Activated CD8-positive, alpha-beta memory T cell treated with anti-CD3 and anti-CD28 coated beads, Interleukin-2, amount 50 U/mL, for 24 hours (primary cell): Measurements from ENCODE around the gene MFSD6L.
"Not testable (repeated sequence)": the region's sequence is repeated elsewhere in the genome, so short reads cannot be mapped to it uniquely, and the experiment has no call there.

Experiments used
- DNase-seq: peaks from one replicate; pipeline ENCODE4 v3.0.0-alpha.2; 2020; ENCODE audit errors: extremely low read depth

The MFSD6L gene

DNA sequence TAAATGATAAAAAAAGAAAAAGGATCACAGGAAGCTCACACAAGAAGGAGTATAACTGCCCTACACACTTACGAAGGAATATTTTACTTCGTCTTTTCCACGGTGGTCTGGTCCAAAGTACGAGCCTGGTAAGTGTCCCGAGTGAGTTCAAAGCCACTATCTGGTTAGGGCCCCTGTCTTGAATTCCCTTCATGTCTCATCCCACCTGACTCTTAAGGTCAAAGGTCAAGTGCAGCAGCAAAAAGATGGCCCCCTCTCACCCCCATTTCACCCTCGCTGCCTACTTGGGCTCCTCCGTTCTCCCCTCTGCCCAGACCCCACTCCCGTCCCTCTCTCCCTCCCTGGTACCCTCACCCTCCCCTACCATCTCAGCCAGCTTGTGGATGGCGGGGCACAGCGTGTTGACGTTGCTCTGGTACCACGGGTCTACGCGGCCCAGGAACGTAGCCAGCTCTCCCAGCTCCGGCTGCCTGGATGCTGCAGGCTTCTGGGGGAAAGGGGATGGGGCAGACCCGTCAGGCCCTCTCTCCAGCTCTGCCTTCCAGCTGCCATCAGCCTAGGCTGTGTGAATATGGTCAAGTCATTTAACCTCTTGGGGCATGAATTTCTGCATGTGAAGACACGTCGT, 27.8 kb upstream of the MFSD6L start:
- DNase-seq: no peak

DNA sequence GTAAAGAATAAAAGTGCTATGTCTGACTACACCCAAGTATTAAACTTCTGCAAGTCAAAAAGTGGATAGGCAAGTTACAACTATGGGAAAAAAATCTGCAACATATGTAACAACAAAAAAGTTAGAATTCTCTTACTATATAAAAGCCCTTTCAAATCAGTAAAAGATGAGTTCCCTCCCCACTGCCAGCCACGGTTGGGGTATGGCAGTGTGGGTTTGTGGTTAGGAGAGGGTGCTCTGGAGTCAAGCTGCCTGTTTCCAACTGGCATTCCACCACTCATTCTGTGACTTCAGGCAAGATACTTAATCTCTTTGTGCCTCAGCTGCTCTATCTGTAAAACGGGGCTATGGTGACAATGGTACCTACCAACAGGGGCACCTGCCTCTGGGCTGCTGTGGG, 26.6 kb upstream of the MFSD6L start:
- no peak for DNase-seq

DNA sequence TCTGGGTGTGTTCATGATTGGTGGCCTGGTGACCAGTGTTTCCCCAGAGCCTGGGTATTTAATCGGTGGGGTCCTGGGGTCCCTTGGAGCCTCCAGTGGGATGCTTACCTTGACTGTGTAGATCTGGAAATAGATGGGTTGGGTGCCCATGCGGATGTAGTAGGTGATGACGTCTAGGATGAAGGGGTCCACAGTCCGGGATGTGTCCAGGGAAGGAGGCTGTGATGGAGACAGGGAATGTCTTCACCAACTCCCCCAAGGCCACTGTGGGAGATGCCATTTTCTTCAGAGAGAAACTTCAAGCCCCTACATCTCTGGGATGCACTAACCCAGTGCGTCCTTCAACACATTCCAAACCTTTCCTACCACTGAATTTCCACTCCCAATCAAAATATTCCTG, 24.1 kb upstream of the MFSD6L start:
- no peak for DNase-seq

DNA sequence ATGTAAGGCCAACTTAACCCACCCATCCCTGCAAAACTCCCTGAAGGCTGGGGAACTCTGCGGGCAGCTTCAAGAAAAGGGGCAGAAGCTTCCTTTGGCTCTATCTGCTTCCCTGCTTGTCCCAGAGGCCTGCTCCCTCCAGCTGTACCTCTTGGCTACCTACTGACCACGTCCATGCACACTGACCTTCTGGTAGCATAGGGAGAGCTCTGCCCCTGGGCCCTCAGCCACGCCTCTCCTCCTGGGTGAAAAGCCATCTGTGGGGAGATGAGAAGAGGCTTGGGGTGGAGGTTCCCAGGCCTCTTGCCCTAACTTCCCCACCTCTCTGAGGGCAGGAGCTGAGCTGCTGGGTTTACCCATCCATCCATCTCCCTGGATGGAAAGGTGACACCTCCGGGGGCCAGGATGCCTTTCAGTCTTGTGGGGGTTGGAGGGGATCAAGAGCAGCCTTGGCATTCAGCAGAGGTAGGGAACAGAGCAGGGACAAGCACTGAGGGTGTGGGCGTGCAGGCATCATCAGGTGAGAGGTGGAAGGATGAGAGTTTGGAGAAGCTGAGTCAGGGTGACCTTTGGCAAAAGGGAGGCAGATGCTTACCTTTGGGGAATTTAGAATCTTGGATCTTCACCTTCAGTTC, 23.4 kb upstream of the MFSD6L start:
- DNase-seq: no peak

DNA sequence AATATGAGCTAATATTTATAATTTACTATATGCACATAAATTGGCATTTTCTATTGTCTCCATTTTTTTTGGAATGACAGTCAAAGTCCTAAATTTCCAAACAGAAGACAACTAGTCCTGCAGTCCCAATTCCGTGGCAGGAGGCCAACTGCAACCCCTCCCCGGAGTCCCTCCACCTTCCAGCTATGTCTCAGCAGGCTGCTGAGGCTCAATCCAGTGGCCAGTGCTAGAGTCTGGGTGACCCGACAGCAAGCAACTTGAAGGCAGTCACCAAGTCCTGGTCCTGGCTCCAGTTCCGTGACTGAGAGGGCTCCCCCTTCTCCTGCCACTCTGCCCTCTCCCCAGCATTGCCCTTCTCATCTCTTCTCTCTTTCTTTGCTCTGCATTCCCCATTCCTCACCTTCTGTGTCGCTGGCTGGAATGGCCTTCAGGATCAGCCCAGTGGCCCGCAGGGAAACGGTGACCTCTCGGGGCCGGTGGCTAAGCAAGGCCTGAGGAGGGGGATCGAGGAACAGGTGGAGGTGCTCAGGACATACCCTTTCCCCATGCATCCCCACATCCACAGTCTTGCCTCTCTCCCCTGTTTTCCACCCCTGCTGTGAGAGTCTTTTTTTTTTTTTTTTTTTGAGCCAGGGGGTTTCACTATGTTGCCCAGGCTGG, 22.4 kb upstream of the MFSD6L start:
- no peak for DNase-seq

DNA sequence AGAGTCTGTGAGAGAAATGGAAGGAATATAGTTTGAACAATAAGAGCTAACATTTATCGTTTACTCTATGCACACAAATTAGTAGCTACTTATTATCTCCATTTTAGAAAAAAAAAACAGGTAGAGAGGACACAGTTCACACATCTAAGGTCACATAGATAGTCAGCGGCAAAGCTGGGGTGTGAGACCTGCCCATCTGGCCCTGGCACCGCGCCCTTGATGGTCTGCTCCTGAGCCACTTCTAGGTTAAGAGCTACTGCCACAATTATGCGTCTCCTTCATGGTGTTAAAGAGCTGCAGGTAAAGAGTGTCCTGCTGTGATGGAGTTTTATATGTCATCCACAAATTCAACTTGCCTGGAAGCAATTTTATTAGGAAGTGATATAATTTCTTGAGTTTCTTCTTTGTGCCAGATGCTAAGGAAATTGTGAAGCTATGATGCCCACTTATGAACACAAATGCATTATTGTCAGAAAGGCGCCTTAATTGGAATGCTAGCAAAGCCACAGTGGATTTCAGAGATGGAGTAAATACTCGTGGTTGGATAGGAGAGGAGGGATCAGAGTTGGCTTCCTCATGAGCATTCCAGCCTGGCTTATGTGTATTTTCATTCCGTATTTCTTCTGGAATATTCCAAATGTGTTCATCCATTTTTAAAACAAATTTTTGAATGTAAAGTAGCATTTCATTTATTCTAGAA, 21.3 kb upstream of the MFSD6L start:
- DNase-seq: no peak

DNA sequence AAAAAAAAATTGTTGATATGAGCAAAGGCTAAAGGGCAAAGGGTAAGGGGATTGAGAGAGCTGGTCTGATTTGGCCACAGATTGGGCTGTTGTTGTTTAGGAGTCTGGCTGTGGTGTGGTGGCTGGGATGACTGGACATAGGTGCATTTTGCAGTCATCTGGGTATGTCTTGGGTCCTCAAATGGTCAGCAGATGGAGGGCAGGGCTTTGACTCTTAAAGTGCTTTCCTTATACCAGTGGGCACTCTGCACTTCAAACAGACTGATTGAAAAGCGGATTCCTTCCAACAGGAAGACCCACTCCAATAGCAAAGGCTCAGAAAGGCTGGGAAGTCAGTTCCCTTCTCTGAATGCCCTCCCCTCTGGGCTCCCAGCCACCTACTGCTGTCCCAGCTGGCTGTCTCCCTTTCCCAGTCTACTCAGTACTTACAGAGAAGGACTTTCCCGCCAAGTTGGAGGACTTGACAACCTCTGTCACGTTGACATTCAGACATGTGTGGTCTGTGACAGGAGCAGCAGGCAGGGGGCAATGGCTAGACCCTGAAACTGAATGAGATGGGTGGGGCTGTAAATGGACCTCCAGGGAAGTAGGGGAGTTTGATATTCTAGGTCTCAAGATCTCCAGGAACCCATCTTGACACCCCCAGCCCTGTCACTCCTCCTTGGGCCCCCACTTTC, 19.6 kb upstream of the MFSD6L start:
- no peak for DNase-seq

DNA sequence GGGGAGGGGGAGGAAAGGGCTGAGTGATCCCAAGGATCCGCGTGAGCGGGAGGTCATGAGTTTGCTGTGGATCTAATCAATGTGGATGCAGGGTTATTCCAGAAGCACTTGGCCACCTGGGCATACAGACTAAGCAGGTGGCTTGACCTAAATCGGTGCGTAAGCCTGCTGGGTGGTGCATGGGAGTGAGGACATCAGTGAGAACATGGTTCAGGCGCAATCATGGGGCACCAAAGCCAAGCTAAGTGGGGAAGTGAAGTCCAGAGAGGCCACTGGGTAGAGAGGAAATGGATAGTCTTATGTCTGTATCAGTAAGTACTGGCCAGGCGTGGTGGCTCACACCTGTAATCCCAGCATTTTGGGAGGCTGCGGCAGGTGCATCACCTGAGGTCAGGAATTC, 18.9 kb upstream of the MFSD6L start:
- DNase-seq: no peak

DNA sequence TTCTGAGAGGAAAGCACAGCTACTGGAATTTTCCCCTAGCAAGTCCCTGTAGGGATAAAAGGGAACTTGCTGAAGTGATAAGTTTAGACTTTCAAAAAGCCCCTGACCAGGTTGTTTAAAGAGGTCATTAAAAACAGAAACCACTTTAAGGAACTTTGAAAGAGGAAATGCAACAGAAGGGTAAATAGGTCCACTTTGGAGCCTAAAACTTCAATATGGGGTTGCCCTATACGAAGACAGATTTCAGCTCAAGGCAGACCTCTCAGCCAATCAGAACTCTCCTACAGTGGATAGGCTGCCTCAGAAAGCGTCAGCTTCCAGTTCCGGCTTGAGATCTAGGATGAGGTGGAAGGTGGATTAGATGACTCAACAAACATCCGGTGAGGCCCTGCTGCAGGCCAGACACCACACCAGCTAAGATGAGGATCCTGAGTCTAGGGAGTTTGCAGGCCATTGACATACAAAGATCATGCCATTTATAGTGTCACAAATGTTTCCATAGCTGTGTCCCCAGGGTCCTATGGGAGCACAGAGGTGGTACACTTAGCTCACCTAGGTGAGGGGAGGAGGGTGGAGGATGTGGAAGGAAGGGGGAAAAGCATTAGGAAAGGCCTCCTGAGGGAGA, 7.9 kb upstream of the MFSD6L start:
- no peak for DNase-seq

DNA sequence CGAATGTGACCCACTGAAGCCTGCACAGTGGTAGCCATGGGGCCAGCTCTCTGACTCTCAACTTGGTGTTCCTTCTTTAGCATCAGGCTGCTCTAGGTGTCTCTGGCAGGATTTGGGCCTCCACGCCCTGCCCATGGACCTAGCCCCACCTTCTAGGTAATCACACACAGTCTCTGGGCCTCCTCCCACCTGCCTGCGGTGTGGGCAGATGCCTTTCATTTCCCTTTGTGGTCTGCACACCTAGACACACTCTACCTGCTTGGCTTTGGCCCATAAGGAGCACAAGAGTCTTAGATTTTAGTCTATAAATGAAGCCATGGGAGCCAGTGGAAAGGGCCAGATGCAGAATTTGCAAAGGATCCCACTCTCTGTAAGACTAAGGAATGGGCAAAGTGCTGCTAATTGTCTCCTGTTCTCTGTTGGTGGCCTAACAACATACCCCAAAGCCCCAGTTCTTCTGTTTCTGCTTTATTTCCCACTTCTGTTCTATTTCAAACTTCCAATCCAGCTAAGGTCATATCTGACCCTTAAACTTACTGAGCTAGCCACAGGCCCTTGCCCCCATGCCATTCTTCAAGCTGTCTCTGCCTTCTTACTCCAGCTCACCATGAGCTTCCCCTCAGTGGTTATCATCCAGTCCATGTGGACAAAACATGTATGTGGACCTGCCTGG, 7.2 kb upstream of the MFSD6L start:
- no peak for DNase-seq

DNA sequence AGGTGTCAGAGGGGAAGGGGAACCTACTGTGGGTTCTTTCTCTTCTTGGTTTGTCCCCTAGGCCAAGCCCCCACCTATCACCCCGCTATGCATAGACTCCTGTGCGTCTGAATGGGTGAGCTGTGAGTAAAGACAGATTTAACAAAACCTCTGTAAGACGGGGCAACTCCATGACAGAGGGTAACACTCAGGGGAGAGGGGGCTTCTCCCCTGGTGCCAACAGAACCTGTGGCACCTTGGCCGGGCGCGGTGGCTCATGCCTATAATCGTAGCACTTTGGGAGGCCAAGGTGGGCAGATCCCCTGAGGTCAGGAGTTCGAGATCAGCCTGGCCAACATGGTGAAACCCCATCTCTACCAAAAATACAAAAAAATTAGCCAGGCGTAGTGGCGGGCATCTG, 6.2 kb upstream of the MFSD6L start:
- DNase-seq: not testable (repeated sequence)

DNA sequence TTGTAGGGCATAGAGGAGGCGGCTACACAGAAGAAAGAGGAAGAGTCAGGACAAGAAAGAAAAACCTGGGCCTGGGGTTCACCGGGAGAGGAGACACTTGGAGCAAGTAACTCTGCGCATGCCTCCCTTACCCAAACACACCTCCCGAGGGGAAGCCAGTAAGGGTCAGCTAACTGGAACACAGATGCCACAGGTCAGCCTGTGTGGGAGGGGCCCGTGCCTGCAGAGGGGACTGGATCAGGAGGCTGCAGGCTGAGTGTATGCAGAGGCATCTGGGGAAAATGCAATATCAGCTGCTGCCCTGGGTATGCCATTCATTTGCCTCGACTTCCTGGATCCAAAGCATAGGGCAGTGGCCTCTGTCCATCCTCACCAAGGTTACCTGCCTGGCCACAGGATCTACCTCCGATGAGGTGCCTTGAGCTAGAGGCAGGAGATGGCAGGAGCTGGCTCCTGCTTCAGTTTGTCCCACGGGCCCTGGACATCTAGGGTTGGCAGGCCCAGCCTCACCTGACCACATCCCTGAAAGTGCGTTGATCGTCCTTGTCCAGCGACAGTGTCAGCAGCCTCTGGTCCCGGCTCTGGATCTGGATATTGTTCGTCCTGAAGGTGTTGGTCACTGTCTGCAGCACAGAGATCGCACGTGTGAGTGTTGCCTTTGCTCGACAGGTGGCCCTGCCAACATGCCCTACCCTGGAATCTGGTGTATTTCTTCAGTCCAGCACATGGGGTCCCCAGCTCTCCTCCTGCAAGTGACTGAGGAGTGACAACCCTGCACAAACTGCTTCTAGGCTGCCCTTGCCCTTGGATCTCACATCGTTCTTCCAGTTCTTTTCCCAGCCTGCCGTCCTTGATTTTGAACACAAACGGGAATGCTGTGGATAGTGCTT, 4.6 kb upstream of the MFSD6L start:
- DNase-seq: no peak

DNA sequence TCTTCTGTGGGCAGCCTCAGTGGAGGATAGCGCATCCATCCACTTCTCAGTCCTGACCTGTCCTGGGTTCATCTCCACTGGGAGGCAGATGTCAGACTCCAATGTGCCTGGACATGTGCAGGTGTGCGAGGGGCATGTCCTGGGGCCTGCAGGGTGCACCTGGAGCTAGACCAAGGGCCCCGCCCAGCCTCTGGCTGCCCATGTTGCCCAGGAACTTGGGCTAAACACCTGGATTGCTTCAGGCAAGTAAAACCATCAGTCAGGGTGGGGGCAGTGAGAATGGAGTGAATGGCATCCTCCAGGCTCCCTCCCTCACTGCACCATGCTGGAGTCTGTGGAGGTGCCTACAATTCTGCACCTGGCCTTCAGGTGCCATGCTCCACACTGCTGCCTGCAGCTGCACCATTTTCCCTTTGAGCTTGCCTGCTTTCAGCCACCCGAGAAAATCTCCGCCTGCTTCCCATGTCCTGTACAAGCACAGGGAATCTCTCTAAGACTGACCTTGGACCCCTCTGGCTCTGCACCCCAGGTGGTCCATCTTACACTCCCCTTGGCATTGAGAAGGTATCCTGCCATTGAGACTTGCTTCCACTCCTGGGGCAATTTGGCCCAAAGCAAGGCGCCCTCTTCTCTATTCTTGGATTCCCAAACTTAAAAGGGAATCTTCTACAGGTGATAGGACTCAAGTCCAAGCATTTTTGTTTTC, 2.1 kb upstream of the MFSD6L start:
- no peak for DNase-seq

DNA sequence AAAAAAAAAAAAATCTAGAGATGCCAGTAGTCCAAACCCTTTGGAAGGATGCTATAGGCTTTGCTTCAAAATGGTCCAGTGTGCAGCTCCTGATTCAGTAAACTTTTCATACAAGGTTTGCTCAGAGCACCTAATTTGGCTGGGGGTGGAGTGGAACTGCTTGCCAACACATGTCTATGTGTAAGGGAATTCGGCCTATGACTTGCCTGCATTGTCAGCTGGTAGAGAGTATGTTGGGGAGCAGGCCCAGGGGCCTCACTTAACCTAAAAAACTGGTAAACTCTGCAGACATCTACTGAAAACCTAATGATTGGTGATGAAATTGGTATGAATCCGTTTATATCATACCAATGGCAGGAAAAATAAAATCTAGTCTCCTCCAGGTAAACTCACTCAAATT, 1.5 kb upstream of the MFSD6L start:
- no peak for DNase-seq

DNA sequence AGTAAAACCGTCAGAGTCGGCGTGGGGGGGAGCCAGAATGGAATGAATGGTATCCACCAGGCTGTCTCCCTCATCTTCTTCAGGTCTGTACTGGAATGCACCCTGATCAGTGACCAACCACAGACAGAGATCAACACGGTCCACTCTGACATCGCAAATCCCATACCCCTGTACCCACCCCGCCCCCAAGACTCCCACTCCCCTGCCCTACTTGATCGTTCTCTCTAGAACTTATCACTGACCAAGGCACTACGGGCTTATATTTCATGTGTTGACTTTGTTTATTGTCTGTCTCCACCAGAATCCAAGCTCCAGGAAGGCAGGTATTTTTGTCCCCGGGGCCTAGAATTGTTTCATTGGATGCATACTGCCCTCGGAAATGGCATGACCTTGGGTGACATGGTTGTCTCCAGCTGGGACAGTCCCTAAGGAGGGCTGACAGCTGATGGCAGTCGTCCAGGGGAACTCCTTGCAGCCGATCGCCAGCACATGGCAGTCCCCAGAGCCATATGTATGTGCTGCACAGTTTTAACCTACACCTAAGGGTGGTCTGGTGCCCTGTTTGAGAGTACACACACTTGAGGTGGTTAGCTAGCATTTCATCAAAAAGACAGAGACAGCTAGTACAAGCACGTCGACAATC, 526 bp upstream of the MFSD6L start:
- DNase-seq: no peak

DNA sequence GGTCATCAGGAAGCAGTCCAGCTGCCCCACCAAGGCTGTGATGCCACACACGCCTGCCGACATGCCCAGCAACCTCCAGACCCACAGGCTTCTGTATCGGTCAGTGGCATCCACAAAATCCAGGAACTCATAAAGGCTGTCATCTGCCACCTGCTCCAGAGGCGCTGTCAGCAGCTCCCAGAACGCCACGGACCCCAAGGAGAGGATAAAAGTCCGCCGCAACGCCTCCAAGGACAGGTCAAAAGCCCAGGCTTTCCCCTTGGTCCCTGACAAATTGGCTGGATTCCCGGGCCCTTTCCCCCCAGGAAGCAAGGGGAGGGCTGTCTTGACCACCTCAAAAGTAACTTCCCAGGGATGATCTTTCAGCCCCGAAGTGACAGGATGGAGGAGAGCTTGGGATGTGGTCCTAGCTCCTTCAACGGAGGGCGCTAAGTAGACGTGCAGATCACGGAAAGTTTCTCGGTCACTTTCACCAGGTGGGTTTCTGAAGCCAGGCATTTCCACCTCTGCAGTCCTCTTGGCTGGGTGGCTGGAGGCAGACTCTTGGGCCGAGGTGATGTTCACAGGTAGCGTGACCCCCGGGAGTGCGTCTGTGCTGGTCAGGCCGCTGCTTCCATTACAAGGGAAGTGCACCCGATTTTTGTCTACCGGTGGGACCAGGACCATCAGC, 854 bp downstream of the MFSD6L start:
- no peak for DNase-seq

DNA sequence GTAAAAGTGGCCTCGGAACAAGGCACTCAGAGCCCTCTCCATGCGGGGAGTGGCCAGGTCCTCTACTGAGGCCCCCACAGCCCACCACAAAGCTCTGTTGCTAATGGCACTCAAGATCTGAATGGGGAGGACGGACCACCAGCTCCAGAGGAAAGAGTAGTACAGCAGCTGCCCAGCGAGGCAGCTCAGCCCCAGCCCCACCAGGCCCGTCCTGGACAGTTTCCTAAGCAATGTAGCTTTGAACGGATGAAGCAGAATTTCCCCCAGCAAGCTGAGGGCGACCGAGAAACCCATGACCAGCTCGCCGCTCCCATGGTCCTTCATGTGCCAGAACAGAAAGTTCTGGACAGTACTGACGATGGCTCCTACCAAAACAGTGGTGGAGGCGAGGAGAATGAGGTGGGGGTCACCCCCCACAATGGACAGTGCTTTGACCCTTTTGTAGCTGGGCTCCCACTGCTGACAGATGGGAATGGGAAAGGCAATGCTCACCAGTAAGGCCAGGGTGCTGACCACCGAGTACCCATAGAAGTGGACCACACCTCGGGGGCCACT, 1.5 kb downstream of the MFSD6L start:
- DNase-seq: no peak

DNA sequence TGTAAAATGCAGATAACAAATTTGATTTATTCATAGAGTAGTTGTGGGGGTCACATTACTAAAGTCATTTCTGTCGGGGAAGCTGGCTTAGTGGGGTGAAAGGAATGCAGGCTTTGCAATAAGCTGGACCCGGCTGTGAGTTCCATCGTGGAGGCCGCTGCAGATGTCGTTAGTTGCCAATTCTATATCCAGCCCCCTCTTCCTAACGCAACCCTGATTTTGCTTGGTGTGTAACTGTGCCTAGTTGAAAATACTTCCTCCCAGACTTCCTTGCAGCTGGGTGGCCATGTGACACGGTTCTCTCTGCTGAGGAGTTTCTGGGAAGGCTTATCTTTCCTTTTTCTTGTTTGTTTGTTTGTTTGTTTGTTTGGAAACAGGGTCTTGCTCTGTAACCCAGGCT, 4.5 kb downstream of the MFSD6L start:
- DNase-seq: no peak
